GM12892 (cell line): ENCODE data around the gene HID1.
"Not testable (repeated sequence)": the region's sequence is repeated elsewhere in the genome, so short reads cannot be mapped to it uniquely, and the experiment has no call there.

ENCODE experiments used
- DNase-seq: peaks from one replicate; pipeline ENCODE4 v3.0.0; 2011; ENCODE audit not compliant: insufficient read length
- FAIRE-seq: peaks from 2 replicates; lab custom pipeline; 2011; peaks lifted over from hg19 to GRCh38; lab: Jason Lieb, UNC
- POLR2A ChIP-seq: IDR thresholded peaks from 2 replicates; pipeline ENCODE4 v1.6.1; 2011; ENCODE audit warnings: low read depth, low read length, control low read depth
- POLR2AphosphoS5 ChIP-seq: IDR thresholded peaks from 2 replicates; pipeline ENCODE4 v1.6.1; 2011; ENCODE audit warnings: low read depth, low read length, control low read depth
- TAF1 ChIP-seq: IDR thresholded peaks from 2 replicates; pipeline ENCODE4 v1.6.1; 2011; ENCODE audit warnings: low read depth, mild to moderate bottlenecking, control low read depth, low read length, borderline replicate concordance

The HID1 gene

DNA sequence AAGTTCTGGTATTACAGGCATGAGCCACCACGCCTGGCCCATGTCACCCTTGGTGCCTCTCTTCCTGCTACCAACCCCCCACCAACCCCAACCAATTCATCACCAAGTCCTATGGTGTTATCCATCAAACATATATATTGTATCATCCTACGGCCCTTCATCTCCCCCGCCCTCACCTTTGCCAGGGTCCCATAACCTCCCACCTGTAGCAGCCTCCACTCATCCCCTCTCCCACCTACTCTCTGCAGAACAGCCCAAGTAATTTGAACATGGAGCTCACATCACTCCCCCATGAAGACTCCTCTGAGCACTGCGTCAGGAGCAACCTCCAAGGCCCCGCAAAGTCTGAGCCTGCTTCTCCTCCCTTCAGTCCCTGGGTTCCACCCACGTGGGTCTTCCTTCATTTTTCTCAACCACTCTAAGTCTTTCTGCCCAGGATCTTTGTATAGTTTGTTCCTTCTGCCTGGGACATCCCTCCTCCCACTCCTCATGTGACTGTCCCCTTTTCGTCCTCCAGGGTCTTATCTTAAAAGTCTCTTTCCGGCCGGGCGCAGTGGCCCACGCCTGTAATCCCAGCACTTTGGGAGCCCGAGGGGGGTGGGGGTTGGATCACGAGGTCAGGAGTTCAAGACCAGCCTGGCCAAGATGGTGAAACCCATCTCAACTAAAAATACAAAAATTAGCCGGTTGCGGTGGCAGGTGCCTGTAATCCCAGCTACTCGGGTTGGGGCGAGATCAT, 7.0 kb upstream of the HID1 start:
- FAIRE-seq = no peak
- TF ChIP-seq POLR2AphosphoS5 = no peak
- TF ChIP-seq POLR2A = no peak
- TF ChIP-seq TAF1 = no peak
- no peak for DNase-seq

GRCh38 chr17:74978240-74978639, 5.7 kb upstream of the HID1 start:
- DNase-seq = no peak
- no peak for FAIRE-seq
- TF ChIP-seq TAF1 (no peak), POLR2A (no peak), POLR2AphosphoS5 (no peak)

GRCh38 chr17:74977802-74978201, 5.2 kb upstream of the HID1 start:
- no peak for TF ChIP-seq POLR2A
- TF ChIP-seq TAF1 = no peak
- no peak for TF ChIP-seq POLR2AphosphoS5
- FAIRE-seq (no peak), DNase-seq (no peak)

DNA sequence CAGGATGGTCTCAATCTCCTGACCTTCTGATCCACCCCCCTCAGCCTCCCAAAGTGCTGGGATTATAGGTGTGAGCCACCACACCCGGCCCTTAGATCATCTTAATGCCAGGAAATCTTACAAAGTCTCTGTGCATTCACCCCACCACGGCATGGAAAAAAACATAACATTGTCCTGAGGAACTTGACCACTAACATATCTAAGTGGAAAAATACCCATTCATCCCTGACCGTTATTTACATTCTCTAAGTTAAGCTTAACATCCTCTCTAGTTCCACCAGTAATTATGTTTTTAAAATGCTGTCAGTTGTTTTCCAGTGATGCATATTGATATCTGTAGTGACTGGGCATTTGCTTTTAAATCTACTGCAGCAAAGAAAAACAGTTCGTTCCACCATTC, 3.4 kb upstream of the HID1 start:
- TF ChIP-seq TAF1 = no peak
- TF ChIP-seq POLR2AphosphoS5 = no peak
- no peak for TF ChIP-seq POLR2A
- FAIRE-seq (no peak), DNase-seq (no peak)

DNA sequence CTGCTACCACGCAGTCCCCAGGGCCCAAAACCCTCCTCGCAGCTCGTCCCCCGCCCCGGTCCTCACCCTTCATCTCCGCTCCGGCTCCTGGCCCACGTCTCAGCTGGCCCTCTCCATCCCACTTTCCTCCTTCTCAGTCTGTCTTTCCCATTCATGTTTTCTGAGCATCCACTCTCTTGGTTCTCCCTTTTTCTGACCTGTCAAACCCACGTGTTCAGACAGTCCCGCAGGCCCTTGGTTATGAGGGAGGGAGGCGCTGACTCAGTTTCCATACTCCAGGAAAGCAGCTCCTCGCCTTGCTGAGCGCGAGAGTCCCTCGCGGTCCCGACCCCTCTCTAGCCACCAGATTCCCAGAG, 392 bp upstream of the HID1 start:
- TF ChIP-seq TAF1 (no peak), POLR2AphosphoS5 (no peak), POLR2A (no peak)
- no peak for DNase-seq
- no peak for FAIRE-seq

- FAIRE-seq (no peak), DNase-seq (no peak)
- TF ChIP-seq POLR2AphosphoS5 = no peak
- TF ChIP-seq POLR2A = no peak
- TF ChIP-seq TAF1 = no peak
Measured at GRCh38 chr17:74971842-74972106, 785 bp downstream of the HID1 start.

DNA sequence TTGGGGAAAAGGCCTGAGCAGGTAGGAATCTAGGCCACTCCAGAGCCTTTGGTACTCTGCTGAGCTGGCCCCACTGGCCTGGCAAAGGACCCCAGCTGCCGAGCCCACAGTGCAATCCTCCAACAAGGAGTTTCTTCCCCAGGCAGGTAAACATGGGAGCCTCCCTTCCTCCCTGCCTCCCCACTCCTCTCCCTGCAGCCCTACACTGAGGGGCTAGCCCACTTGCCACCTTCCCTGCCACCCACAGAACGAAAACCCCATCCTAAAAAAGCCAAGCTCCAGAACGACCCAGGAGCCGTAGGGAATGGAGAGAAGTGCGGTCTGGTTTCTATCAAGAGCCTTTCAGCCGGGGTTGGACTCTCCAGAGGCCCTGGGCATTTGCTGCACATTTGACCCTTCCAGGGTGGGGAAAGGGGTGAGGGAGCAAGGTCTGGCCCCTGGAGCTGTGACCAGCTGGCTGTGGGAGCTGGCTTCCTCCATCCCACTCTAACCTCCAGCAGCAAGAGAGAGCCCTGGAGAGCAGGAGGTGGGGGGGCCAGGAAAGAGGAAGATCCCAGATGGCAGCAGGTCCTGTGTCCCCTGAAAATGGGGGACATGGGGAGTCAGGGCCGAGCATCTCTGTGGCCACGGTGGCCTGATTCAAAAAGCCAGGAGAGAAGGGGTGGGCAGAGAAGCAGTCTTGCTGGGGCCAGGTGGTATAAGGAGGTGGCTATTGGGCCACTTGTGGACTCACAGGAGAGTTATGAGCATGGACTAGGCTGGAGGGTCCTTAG, 1.3 kb downstream of the HID1 start:
- FAIRE-seq (no peak), DNase-seq (no peak)
- TF ChIP-seq TAF1 (no peak), POLR2AphosphoS5 (no peak)

DNA sequence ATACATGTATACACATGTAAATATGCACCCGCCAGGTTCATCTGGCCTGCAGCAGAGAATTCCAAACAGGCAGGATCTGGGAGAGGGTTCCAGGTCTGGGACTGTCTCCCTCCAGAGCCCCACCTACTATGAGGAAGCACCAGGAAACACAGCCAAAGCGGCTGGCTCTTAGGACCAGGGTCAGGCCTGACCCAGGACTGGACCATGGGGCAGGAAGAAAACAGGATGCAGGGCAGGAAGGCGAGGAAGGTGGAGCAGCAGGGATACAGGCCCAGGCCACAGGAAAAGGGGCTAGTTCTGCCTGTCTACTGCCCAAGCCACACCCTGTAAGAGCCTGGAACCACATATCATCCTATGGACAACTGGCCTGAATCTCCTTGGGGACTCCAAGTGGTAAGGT, 2.2 kb downstream of the HID1 start:
- TF ChIP-seq POLR2AphosphoS5 (no peak), POLR2A (no peak), TAF1 (no peak)
- DNase-seq (no peak), FAIRE-seq (no peak)

DNA sequence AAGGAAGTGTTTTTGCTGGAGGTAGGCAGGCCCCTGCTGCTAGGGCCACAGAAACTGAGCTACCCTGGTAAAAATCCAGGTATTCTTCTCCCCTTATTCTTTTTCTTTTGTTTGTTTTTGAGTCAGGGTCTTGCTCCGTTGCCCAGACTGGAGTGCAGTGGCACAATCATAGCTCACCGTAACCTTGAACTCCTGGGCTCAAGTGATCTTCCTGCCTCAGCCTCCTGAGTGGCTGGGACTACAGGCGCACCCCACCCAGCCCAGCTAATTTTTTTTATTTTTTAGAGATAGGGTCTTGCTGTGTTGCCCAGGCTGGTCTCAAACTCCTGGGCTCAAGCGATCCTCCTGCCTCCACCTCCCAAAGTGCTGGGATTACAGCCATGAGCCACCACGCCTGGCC, 3.1 kb downstream of the HID1 start:
- DNase-seq, FAIRE-seq: not testable (repeated sequence)

GRCh38 chr17:74968361-74968780, 4.2 kb downstream of the HID1 start:
- TF ChIP-seq POLR2AphosphoS5 = no peak
- no peak for FAIRE-seq
- DNase-seq = no peak

DNA sequence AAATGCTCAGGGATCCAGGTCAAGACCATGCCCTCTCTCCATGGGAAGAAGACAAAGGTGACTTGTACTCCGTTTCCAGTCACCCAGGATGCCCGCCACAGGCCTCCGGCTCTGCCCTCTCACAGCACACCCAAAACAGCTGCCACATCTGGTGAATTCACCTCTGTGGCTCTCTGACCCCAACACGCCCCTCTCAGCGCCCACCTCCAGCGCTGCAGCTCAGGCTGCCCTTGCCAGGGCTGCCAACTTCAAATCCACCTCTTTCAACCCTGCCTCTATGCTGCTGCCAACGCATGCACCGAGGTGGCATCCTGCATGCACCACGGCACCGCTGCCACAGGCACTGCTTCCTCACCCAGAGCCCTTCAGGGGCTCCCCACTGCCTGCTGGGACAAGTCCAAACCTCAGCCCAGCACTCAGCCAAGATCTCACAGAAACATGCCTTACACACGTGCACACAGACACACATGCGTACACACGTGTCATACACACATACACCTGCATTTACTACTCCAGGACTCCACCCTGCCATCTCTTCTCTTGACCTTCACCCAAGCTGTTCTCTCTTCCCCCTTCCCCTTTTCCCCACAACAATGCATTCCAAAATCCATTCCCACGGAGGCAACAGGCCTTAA, 7.5 kb downstream of the HID1 start:
- no peak for TF ChIP-seq POLR2AphosphoS5
- no peak for TF ChIP-seq TAF1
- TF ChIP-seq POLR2A = no peak
- FAIRE-seq (no peak), DNase-seq (no peak)

DNA sequence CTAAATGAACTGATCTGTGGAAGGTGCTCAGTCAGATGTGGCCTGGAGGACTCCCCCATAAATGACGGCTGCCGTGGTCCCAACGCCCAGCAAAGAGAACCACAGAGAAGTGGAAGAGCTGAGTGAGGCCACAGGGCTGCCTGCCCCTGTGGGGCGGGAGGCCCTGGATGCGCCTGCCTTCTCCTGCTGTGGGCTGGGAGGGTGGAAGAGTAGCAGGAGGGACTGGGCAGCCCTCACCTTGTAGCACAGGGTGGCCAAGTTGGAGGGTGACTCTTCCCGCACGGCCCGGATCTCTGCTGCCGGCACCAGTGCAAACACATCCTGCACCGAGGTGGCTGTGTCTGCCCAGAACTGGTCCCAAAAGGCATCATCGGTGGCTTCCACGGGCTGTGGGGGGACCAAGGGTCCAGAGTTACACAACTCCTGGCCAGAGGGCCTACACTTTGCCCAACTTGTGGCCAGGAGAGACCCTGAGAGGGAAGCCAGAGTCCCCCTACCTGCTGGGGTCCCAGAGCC, 8.3 kb downstream of the HID1 start:
- TF ChIP-seq POLR2A (no peak), TAF1 (no peak), POLR2AphosphoS5 (no peak)
- FAIRE-seq (no peak), DNase-seq (no peak)
